ENCODE measurements around the gene NPC1L1. TPM values are rescaled to one million over a fixed set of nuclear protein-coding genes. Genes with fewer than 3 reads are reported as not detected.

The NPC1L1 gene
- total RNA-seq, 3 donors from 2014 or later (not counting 1 experiment from before 2014, with no cell fraction given), result 0.10 to 0.16 TPM; not detected in 1

DNA sequence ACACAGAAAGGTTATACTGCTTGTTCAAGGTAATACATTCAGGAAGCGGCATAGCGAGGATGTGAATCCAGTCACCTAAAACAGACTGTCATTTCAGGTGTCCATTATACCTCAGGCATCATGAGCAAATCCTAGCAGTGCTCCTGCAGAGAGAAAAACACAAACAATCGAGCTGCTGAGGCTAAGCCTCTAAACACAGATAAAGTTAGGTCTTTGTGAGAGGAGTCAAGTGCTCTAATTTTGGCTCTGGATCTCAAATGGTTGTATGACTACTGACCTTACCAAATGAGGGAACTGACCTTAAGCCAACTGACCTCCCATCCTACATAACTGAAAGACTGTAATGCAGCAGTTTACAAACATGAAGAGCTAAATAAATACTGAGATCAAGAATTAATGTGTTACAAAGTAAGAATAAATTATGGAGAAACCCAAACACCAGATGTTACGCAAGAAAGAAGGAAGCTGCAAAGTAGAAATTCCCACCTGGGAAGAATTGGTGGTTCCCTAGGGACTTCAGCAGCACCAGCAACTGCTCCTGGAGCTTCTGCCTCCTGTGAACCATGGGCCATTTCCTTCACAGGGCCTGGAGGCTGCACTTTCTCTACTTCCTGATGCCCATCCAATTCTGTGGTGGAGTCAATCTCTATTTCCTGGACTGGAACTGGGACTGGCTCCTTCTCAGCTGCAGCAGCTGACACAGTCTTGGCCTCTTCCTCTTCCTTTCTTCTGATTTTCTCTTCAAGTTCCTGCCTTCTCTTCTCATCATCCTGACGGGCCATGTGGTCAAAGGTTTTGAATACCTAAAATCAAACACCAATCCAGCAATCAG, 56.4 kb downstream of the NPC1L1 start:
- WGBS (ENCODE audit: insufficient coverage), result 95% methylated on average over 5 of the region's 5 CpGs
- H3K9me3 ChIP-seq (ENCODE audit: control insufficient read depth, insufficient read depth, low read length), result no peaks in the 10 kb centered on the region
- peaks cover 6% of the 10 kb centered on the region for H3K4me1 ChIP-seq (ENCODE audit: control insufficient read depth, insufficient read depth, low read length)
- no peaks in the 10 kb centered on the region for H3K27me3 ChIP-seq (ENCODE audit: control insufficient read depth, insufficient read depth, low read length)
- Mint-ChIP-seq H3K27ac (peak overlapping the region in 1 of 2 donors; percentile 37), H3K36me3 (peaks cover 29% of the 10 kb centered on the region), H3K4me1 (peaks cover 50 to 56% of the 10 kb centered on the region in 2 donors), H3K9me3 (peaks cover 2 to 10% of the 10 kb centered on the region in 2 donors), H3K4me3 (no peak overlapping the region), H3K27me3 (ENCODE audit: low read depth in 2 of 2) (no peaks in the 10 kb centered on the region)
- no peak overlapping the region for H3K4me3 ChIP-seq (ENCODE audit: low read length)
- DNase-seq (no peak), ATAC-seq (no peak)
- no peak overlapping the region for H3K27ac ChIP-seq (ENCODE audit: low read length)
- TF ChIP-seq, protein P1, sequence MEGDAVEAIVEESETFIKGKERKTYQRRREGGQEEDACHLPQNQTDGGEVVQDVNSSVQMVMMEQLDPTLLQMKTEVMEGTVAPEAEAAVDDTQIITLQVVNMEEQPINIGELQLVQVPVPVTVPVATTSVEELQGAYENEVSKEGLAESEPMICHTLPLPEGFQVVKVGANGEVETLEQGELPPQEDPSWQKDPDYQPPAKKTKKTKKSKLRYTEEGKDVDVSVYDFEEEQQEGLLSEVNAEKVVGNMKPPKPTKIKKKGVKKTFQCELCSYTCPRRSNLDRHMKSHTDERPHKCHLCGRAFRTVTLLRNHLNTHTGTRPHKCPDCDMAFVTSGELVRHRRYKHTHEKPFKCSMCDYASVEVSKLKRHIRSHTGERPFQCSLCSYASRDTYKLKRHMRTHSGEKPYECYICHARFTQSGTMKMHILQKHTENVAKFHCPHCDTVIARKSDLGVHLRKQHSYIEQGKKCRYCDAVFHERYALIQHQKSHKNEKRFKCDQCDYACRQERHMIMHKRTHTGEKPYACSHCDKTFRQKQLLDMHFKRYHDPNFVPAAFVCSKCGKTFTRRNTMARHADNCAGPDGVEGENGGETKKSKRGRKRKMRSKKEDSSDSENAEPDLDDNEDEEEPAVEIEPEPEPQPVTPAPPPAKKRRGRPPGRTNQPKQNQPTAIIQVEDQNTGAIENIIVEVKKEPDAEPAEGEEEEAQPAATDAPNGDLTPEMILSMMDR (IDR thresholded peaks at IDR 0.05), result no peak
- intact Hi-C loops (cut with micrococcal nuclease), result loop anchor here (5.0 kb wide), 1 partner anchor 363 kb away; the partner anchor contains the start of gene H2AZ2
- H3K36me3 ChIP-seq (ENCODE audit: control insufficient read depth, insufficient read depth, low read length), result peaks cover 49% of the 10 kb centered on the region

DNA sequence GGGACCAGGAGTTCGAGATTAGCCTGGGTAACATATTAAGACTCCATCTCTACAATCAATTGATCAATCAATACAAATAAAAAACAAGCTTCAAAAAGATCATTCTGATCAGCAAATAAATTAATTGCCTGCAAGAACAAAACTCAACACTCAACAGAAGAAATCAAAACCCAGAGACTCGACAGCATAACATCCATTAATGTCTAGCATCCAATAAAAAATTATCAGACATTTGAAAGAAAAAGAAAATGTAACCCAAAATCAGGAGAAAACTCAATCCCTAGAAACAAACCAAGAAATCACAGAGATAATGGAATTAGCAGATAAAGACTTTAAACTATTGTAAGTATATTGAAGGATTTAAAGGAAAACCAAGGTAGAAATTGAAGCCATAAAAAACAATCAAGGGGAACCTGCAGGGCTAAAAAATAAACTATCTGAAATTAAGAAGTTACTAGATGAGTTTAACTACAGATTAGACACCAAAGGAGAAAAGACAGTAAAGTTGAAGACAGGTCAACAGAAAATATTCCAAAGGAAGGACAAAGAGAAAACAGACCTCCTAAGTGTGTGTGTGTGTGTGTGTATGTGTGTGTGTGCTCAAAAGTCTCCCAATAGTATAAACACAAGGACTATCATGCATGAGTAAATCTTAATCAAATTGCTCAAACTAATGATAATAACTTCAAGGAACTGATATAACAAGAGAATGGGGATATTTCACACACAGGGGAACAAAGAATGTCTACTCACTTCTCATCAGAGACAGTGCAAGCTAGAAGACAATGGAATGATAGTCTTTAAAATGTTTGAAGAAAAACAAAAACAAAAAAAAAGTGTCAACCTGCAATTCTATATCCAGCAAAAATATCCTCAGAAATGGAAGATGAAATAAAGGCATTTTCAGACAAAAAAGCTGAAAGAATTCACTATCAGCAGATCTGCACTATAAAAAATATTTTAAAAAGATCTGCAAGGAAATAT, 58.3 kb downstream of the NPC1L1 start:
- Histone ChIP-seq H3K27ac (ENCODE audit: low read length) (no peak overlapping the region), H3K9me3 (ENCODE audit: control insufficient read depth, insufficient read depth, low read length) (no peaks in the 10 kb centered on the region), H3K36me3 (ENCODE audit: control insufficient read depth, insufficient read depth, low read length) (peaks cover 66% of the 10 kb centered on the region), H3K4me3 (ENCODE audit: low read length) (no peak overlapping the region), H3K4me1 (ENCODE audit: control insufficient read depth, insufficient read depth, low read length) (no peaks in the 10 kb centered on the region), H3K27me3 (ENCODE audit: control insufficient read depth, insufficient read depth, low read length) (no peaks in the 10 kb centered on the region)
- H3K36me3 Mint-ChIP-seq, result peaks cover 29% of the 10 kb centered on the region
- intact Hi-C loops (cut with micrococcal nuclease), result no loop called here
- no peak for DNase-seq
- H3K4me3 Mint-ChIP-seq, result no peak overlapping the region
- peaks cover 35 to 41% of the 10 kb centered on the region in 2 donors for H3K4me1 Mint-ChIP-seq
- 100% methylated on average over 1 of the region's 2 CpGs for WGBS (ENCODE audit: insufficient coverage)
- no peak overlapping the region for H3K27ac Mint-ChIP-seq
- TF ChIP-seq, protein P1 (IDR thresholded peaks at IDR 0.05), result no peak
- H3K9me3 Mint-ChIP-seq, result peaks cover 2 to 10% of the 10 kb centered on the region in 2 donors
- H3K27me3 Mint-ChIP-seq (ENCODE audit: low read depth in 2 of 2), result no peaks in the 10 kb centered on the region
- ATAC-seq, result no peak

DNA sequence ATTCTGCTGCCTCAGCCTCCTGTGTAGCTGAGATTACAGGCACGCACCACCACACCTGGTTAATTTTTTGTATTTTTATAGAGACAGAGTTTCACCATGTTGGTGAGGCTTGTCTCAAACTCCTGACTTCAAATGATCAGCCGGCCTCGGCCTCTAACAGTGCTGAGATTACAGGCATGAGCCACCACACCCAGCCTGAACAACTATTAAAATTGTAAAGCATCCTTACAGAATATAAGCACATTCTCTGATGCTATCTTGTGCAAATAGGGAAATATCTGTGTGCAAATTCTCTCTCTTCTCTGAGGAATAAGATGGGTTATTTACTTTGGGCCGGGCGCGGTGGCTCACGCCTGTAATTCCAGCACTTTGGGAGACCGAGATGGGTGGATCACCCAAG, 63.2 kb downstream of the NPC1L1 start:
- 89% methylated on average over 7 of the region's 8 CpGs for WGBS (ENCODE audit: insufficient coverage)
- H3K27ac Mint-ChIP-seq, result peak overlapping the region in 1 of 2 donors; percentile 15
- no peak overlapping the region for H3K4me3 Mint-ChIP-seq
- TF ChIP-seq, protein P1 (IDR thresholded peaks at IDR 0.05), result no peak
- Histone ChIP-seq H3K27me3 (ENCODE audit: control insufficient read depth, insufficient read depth, low read length) (no peaks in the 10 kb centered on the region), H3K9me3 (ENCODE audit: control insufficient read depth, insufficient read depth, low read length) (no peaks in the 10 kb centered on the region), H3K27ac (ENCODE audit: low read length) (no peak overlapping the region), H3K4me1 (ENCODE audit: control insufficient read depth, insufficient read depth, low read length) (peaks cover 5% of the 10 kb centered on the region), H3K4me3 (ENCODE audit: low read length) (no peak overlapping the region), H3K36me3 (ENCODE audit: control insufficient read depth, insufficient read depth, low read length) (peaks cover 68% of the 10 kb centered on the region)
- no peaks in the 10 kb centered on the region for H3K27me3 Mint-ChIP-seq (ENCODE audit: low read depth in 2 of 2)
- H3K4me1 Mint-ChIP-seq, result peaks cover 15 to 24% of the 10 kb centered on the region in 2 donors
- H3K36me3 Mint-ChIP-seq, result peaks cover 22% of the 10 kb centered on the region
- DNase-seq (no peak), ATAC-seq (no peak)
- intact Hi-C loops (cut with micrococcal nuclease), result loop anchor here (1.0 to 10.0 kb wide), 4 partner anchors 46 to 453 kb away; no protein-coding TSS in a partner anchor
- H3K9me3 Mint-ChIP-seq, result peaks cover 2 to 6% of the 10 kb centered on the region in 2 donors

Measured in natural killer cell (primary cell).